HepG2 (cell line): ENCODE data around the gene TM4SF1. TPM values are rescaled to one million over a fixed set of nuclear protein-coding genes. Genes with fewer than 3 reads are reported as not detected.

Source experiments
- AKNA ChIP-seq: sonication (generic); formaldehyde crosslinking; IDR thresholded peaks from 2 replicates; pipeline ENCODE4 v1.4.0; 2020; ENCODE audit warnings: missing genetic modification reagents, borderline replicate concordance
- BRD4 ChIP-seq: sonication (generic); formaldehyde crosslinking; IDR thresholded peaks from 2 replicates; pipeline ENCODE4 v1.4.0; 2020; ENCODE audit warnings: missing genetic modification reagents
- CREB1 ChIP-seq, 2 experiments: fragments of 450-650 bp in 1 of 2; IDR thresholded peaks; 2 replicates each; pipeline ENCODE4 v1.6.1; 2016 to 2017; ENCODE audit warnings: control low read depth in 1 of 2, mild to moderate bottlenecking in 1 of 2, missing compliant biosample characterization in 1 of 2, missing genetic modification characterization in 1 of 2
- DNMT1 ChIP-seq: sonication (generic); formaldehyde crosslinking; IDR thresholded peaks from 2 replicates; pipeline ENCODE4 v1.5.1; 2020; ENCODE audit warnings: mild to moderate bottlenecking, missing genetic modification reagents
- EHMT2 ChIP-seq: fragments of 200-600 bp; sonication (generic); IDR thresholded peaks from 2 replicates; pipeline ENCODE4 v1.7.0; 2017; ENCODE audit warnings: antibody characterized with exemption, low read depth, low read length, borderline replicate concordance
- FOXO1 ChIP-seq: sonication (generic); formaldehyde crosslinking; IDR thresholded peaks from 2 replicates; pipeline ENCODE4 v1.4.0; 2020; ENCODE audit warnings: missing genetic modification reagents
- GATAD1 ChIP-seq: IDR thresholded peaks from 2 replicates; pipeline ENCODE4 v1.6.1; 2016; ENCODE audit warnings: missing genetic modification reagents, missing compliant biosample characterization
- GATAD2A ChIP-seq: IDR thresholded peaks from 2 replicates; pipeline ENCODE4 v1.6.1; 2016
- HOXA7 ChIP-seq: sonication (generic); formaldehyde crosslinking; IDR thresholded peaks from 2 replicates; pipeline ENCODE4 v1.8.1; 2022; ENCODE audit warnings: mild to moderate bottlenecking, missing genetic modification reagents, moderate library complexity
- HOXD1 ChIP-seq: sonication (generic); formaldehyde crosslinking; IDR thresholded peaks from 2 replicates; pipeline ENCODE4 v1.5.0; 2020; ENCODE audit warnings: missing genetic modification reagents
- KMT2B ChIP-seq: IDR thresholded peaks from 2 replicates; pipeline ENCODE4 v1.6.1; 2016; ENCODE audit warnings: missing genetic modification reagents, missing compliant biosample characterization
- LCORL ChIP-seq, 2 experiments: fragments of 450-650 bp in 1 of 2; sonication (generic) in 1 of 2; formaldehyde crosslinking in 1 of 2; IDR thresholded peaks; 2 replicates each; pipeline versions ENCODE4 v1.5.0 to v1.6.1; 2017 to 2020; ENCODE audit warnings: antibody characterized with exemption in 1 of 2, missing genetic modification reagents in 1 of 2
- PITX1 ChIP-seq: sonication (generic); formaldehyde crosslinking; IDR thresholded peaks from 2 replicates; pipeline ENCODE4 v1.5.1; 2020; ENCODE audit warnings: mild to moderate bottlenecking, missing genetic modification reagents
- POLR2A ChIP-seq, 2 experiments: IDR thresholded peaks; 2 replicates each; pipeline ENCODE4 v1.6.1; 2011; ENCODE audit warnings: low read depth in 2 of 2, low read length in 2 of 2, mild to moderate bottlenecking in 1 of 2, moderate library complexity in 1 of 2; ENCODE audit not compliant: insufficient read depth in 1 of 2
- PPARG ChIP-seq: conservative IDR thresholded peaks from 2 replicates; pipeline ENCODE4 v1.6.1; 2016; ENCODE audit warnings: missing biosample characterization, missing genetic modification reagents
- RNF2 ChIP-seq: fragments of 450-650 bp; conservative IDR thresholded peaks from 2 replicates; pipeline ENCODE4 v1.6.1; 2016; ENCODE audit warnings: low read depth
- SIN3A ChIP-seq: IDR thresholded peaks from 2 replicates; pipeline ENCODE4 v1.6.1; 2011; ENCODE audit warnings: low read depth, mild to moderate bottlenecking, control low read depth, low read length, borderline replicate concordance
- SNRNP70 ChIP-seq: fragments of 200-400 bp; formaldehyde crosslinking; IDR thresholded peaks from 2 replicates; pipeline ENCODE4 v1.6.1; 2017; ENCODE audit warnings: mild to moderate bottlenecking, low read depth, low read length, moderate library complexity
- ZBED4 ChIP-seq: sonication (generic); formaldehyde crosslinking; IDR thresholded peaks from 2 replicates; pipeline ENCODE4 v1.4.0; 2020; ENCODE audit warnings: missing genetic modification reagents, borderline replicate concordance
- ZMYM2 ChIP-seq: sonication (generic); formaldehyde crosslinking; IDR thresholded peaks from 2 replicates; pipeline ENCODE4 v1.8.0; 2022; ENCODE audit warnings: mild to moderate bottlenecking, missing genetic modification reagents
- ZNF337 ChIP-seq: sonication (generic); formaldehyde crosslinking; IDR thresholded peaks from 2 replicates; pipeline ENCODE4 v1.5.1; 2020; ENCODE audit warnings: missing genetic modification reagents, low read depth, mild to moderate bottlenecking, borderline replicate concordance
- ZNF564 ChIP-seq: sonication (generic); formaldehyde crosslinking; IDR thresholded peaks from 2 replicates; pipeline ENCODE4 v1.8.1; 2023; ENCODE audit warnings: mild to moderate bottlenecking, missing genetic modification reagents
- ZNF724P ChIP-seq: sonication (generic); formaldehyde crosslinking; IDR thresholded peaks from 2 replicates; pipeline ENCODE4 v1.8.0; 2022; ENCODE audit warnings: missing genetic modification reagents, borderline replicate concordance
- polyA plus RNA-seq, 8 experiments: library from polyadenylated mRNA; depleted of rRNA in 3 of 8; stranded (reverse) in 7 of 8; unstranded in 1 of 8; fragments of >200 nt; fragmentation: Illumina TruSeq in 4 of 8; extraction: Trizol in 4 of 8; gene quantifications; 2 replicates each; pipeline versions ENCODE4 v1.2.1 to v1.2.3, GENCODE V29; 2011 to 2016; ENCODE audit warnings: low read depth in 4 of 8, missing spikeins in 1 of 8, mixed read lengths in 1 of 8; ENCODE audit not compliant: insufficient read depth in 1 of 8
- total RNA-seq, 5 experiments: library from RNA; depleted of rRNA; stranded (reverse); fragments of >200 nt; fragmentation: Illumina TruSeq; extraction: Trizol; gene quantifications; 2 replicates each; pipeline ENCODE4 v1.2.3, GENCODE V29; 2016; ENCODE audit warnings: low read depth in 1 of 5

The TM4SF1 gene
- total and polyA plus RNA-seq, 2 of the 13 experiments (the other 11 are each of a cell fraction or from before 2014, with no cell fraction given) = 431 to 1,359 TPM

GRCh38 chr3:149368674-149369497 lies 8.6 kb downstream of the TM4SF1 start (continued):
- no peak for TF ChIP-seq ZBED4 (CRISPR knock-in tag)
- no peak for TF ChIP-seq ZNF564 (CRISPR knock-in tag)
- TF ChIP-seq FOXO1 (CRISPR knock-in tag) = 0 out of 2 replicates have a peak, but pooled peaks have one; percentile 23
- TF ChIP-seq RNF2 = no peak
- TF ChIP-seq LCORL (IDR thresholded peaks at IDR 0.05) = no peak
- no peak for TF ChIP-seq LCORL (CRISPR knock-in tag; IDR thresholded peaks at IDR 0.05)
- TF ChIP-seq AKNA (CRISPR knock-in tag) = no peak
- TF ChIP-seq PPARG (CRISPR knock-in tag) = peak; percentile 60; the same call in 1 of the 2 replicates
- TF ChIP-seq ZMYM2 (CRISPR knock-in tag) = no peak
- TF ChIP-seq SIN3A = no peak
- TF ChIP-seq KMT2B = no peak
- no peak for TF ChIP-seq CREB1 (IDR thresholded peaks at IDR 0.05)
- TF ChIP-seq CREB1 (CRISPR knock-in tag; IDR thresholded peaks at IDR 0.05) = peak; percentile 63; the same call in 1 of the 2 replicates
- TF ChIP-seq HOXA7 (CRISPR knock-in tag) = no peak
- 0 out of 2 replicates have a peak, but pooled peaks have one; percentile 54 for TF ChIP-seq PITX1
- TF ChIP-seq EHMT2 = no peak
- no peak for TF ChIP-seq DNMT1 (CRISPR knock-in tag)
- TF ChIP-seq POLR2A (IDR thresholded peaks at IDR 0.05; ENCODE audit: insufficient read depth in 1 of 2, low read depth in 2 of 2, low read length in 2 of 2) = peak; percentile 48 to 62; a peak in 2 of 4 replicates
- TF ChIP-seq GATAD1 (CRISPR knock-in tag) = no peak
- TF ChIP-seq SNRNP70 = no peak
- no peak for TF ChIP-seq HOXD1 (CRISPR knock-in tag)
- TF ChIP-seq ZNF724P (CRISPR knock-in tag) = no peak
- TF ChIP-seq GATAD2A (CRISPR knock-in tag) = peak; percentile 88
- TF ChIP-seq BRD4 (CRISPR knock-in tag) = no peak
- no peak for TF ChIP-seq ZNF337 (CRISPR knock-in tag)
